Measurements from ENCODE around the gene RPS2. TPM values are rescaled to one million over a fixed set of nuclear protein-coding genes. Genes with fewer than 3 reads are reported as not detected.

The RPS2 gene
- total and polyA plus RNA-seq, 2 donors (not counting 1 experiment from before 2014, with no cell fraction given), result 3,261 to 6,138 TPM

- Mint-ChIP-seq H3K4me3 (peak overlapping the region; percentile 71), H3K27ac (peak overlapping the region; percentile 70), H3K27me3 (peaks cover under 1% of the 10 kb centered on the region), H3K9me3 (ENCODE audit: insufficient read depth) (no peaks in the 10 kb centered on the region), H3K4me1 (peaks cover 4% of the 10 kb centered on the region)
- no peaks in the 10 kb centered on the region for H3K79me2 ChIP-seq (ENCODE audit: control insufficient read depth, insufficient read depth, low read length)
- peaks cover 4 to 10% of the 10 kb centered on the region in 2 donors for H3K4me1 ChIP-seq (ENCODE audit: control insufficient read depth in 2 of 2, insufficient read depth in 2 of 2, low read length in 2 of 2)
- peak overlapping the region in 1 of 2 donors; percentile 27 for H3K27ac ChIP-seq (ENCODE audit: low read length in 2 of 2)
- CTCF ChIA-PET, result interaction anchor here (0.7 to 2.3 kb wide), 9 partner anchors 14 to 231 kb away, joined by 3 to 14 read pairs (median 4); partner anchors contain the start of genes NUBP2 and SPSB3
- ATAC-seq (ENCODE audit: low read depth) (peak; percentile 99), DNase-seq (peak; percentile 93)
- H2AFZ ChIP-seq (ENCODE audit: insufficient read depth, low read depth, low read length, poor library complexity, severe bottlenecking), result peak overlapping the region; percentile 91
- peaks cover 0 to 8% (median 2%) of the 10 kb centered on the region in 4 experiments for H3K27me3 ChIP-seq (replicated peaks in 1 of 4; ENCODE audit: control extremely low read depth in 1 of 4, control insufficient read depth in 3 of 4, insufficient read depth in 4 of 4, low read length in 3 of 4)
- no peaks in the 10 kb centered on the region for H3K36me3 ChIP-seq (replicated peaks in 1 of 2; ENCODE audit: control extremely low read depth in 1 of 2, control insufficient read depth in 1 of 2, extremely low read depth in 1 of 2, insufficient read depth in 2 of 2, low read length in 1 of 2)
- POLR2A ChIA-PET, result interaction anchor here (0.6 to 1.3 kb wide), 3 partner anchors 14 to 157 kb away, joined by 3 to 8 read pairs (median 5); partner anchors contain the start of genes EME2, MRPS34 and MSRB1
- 10% methylated on average over 62 of the region's 70 CpGs for WGBS (ENCODE audit: insufficient coverage)
- H3K9ac ChIP-seq (ENCODE audit: low read length), result peak overlapping the region; percentile 58
- peak overlapping the region; percentile 96 for H3K4me2 ChIP-seq (replicated peaks; ENCODE audit: low read depth, low read length, poor library complexity, severe bottlenecking)
- H3K9me3 ChIP-seq (ENCODE audit: control extremely low read depth in 1 of 3, control insufficient read depth in 2 of 3, insufficient read depth in 1 of 3, low read length in 2 of 3), result peaks cover 0 to 4% (median 0%) of the 10 kb centered on the region in 3 donors
- H3K4me3 ChIP-seq (ENCODE audit: control extremely low read depth in 1 of 5, extremely low read depth in 1 of 5, insufficient read depth in 1 of 5, low read depth in 2 of 5, low read length in 4 of 5), result peak overlapping the region in 4 of 5 experiments; percentile 43 to 65 (median 58)
- H4K20me1 ChIP-seq (ENCODE audit: control insufficient read depth, insufficient read depth, low read length, poor library complexity, severe bottlenecking), result no peaks in the 10 kb centered on the region
- intact Hi-C loops (cut with micrococcal nuclease), result loop anchor here (1.0 to 5.0 kb wide), 3 partner anchors 13 to 157 kb away; partner anchors contain the start of genes EME2, MRPS34, NDUFB10 and NME3
- TF ChIP-seq EZH2 (IDR thresholded peaks at IDR 0.05; ENCODE audit: borderline replicate concordance, insufficient read depth, low read depth, low read length, poor library complexity, severe bottlenecking) (no peak), CTCF (IDR thresholded peaks at IDR 0.05) (peak; percentile 95)
These were observed 34.9 kb downstream of the RPS2 start for GRCh38 chr16:1929578-1930337.
